Measurements from ENCODE around the gene NGEF.
"Not testable (repeated sequence)": the region's sequence is repeated elsewhere in the genome, so short reads cannot be mapped to it uniquely, and the experiment has no call there.

The NGEF gene

DNA sequence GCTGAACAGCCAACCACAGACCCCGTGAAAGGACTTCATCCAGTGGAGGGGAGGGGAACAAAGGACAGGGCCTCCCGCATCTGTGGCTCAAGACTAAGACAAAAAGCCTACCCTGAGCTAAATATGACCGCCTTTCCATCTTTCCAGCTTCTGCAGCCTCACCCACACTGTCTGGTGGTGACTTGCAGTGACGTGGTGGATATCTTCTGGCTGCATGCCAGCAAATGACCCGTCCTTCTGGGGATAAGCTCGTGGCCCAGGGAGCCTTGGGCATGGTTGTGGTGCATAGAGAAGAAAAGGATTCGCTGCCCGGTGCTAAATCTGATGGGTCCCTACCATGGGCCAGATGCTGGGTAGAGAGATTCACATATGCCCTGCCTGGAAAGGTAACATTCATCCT is 8.7 kb upstream of the NGEF start:
- DNase-seq (ENCODE audit: low spot score) = peak; percentile 43

DNA sequence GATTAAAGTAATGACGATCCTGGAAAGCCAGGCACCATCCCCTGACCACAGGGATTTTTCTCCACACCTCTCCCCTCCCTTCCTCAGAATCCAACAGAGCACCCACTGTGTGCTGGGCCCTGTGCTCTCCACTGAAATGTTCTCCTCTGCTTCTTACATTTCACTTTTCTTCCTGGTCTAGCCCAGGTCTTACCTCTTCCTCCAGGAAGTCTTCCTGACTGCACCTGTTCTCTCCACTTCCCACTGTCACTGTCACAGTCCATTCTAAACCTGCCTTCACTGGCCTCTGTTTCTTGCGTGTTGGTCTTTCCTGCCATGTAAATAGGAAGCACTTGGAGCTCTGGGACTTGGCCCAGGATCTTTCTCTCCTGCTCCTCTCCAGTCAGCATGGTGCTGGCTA is 7.4 kb upstream of the NGEF start:
- no peak for DNase-seq (ENCODE audit: low spot score)

DNA sequence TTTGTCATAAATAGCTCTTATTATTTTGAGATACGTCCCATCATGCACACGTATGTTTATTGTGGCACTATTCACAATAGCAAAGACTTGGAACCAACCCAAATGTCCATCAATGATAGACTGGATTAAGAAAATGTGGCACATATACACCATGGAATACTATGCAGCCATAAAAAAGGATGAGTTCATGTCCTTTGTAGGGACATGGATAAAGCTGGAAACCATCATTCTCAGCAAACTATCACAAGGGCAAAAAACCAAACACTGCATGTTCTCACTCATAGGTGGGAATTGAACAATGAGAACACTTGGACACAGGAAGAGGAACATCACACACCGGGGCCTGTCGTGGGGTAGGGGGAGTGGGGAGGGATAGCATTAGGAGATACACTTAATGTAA is 6.6 kb upstream of the NGEF start:
- DNase-seq (ENCODE audit: low spot score) = not testable (repeated sequence)

DNA sequence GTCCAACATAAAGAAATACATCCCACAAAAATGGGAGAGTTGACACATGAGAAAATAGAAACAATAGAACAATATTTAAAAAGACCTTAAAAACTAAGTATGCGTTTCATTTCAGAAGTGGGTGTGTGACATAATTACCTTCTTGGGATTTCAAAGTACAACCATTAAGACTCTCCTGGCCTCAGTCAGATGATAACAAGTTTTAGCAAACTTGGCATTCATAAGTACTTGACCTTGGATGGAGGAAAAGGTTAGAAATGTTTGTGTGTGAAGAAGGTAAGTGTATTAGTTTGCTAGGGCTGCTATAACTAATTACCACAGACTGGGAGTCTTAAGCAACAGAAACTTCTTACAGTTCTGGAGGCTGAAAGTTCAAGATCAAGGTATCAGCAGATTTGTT is 4.9 kb upstream of the NGEF start:
- DNase-seq (ENCODE audit: low spot score) = no peak

DNA sequence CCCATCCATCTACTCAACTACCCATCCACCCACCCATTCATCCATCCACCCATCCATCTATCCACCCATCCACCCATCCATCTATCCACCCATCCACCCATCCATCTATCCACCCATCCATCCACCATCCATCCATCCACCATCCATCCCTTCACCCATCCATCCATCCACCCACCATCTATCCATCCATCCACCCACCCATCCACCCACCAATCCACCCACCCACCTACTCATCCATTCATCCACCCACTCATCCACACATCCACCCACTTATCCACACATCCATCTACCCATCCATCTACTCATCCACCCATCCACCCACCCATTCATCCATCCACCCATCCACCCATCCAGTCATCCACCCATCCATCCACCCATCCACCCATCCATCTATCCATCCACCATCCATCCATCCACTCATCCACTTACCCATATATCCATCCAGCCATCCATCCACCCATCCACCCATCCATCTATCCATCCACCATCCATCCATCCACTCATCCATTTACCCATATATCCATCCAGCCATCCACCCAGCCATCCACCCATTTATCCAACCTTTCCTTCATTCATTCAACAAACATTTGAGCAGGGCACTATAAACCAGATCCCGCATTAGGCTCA is 2.1 kb upstream of the NGEF start:
- DNase-seq (ENCODE audit: low spot score) = no peak

DNA sequence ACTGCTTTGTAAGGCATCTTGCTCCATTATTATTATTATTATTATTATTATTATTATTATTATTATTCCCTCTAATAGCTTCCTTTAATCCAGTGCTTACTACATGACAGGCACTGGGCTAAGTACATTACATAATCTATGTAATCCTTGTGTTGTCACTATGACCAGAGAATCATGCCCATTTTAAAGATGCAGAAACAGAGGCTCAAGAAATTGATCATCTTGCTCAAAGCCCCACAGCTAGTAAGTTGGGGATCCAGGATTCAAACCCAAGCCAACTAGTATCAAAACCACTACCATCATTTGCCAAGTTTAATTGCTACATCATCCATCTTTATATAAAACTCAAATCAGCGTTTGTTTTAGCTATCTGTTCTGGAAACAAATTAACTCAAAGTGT is 594 bp upstream of the NGEF start:
- no peak for DNase-seq (ENCODE audit: low spot score)

DNA sequence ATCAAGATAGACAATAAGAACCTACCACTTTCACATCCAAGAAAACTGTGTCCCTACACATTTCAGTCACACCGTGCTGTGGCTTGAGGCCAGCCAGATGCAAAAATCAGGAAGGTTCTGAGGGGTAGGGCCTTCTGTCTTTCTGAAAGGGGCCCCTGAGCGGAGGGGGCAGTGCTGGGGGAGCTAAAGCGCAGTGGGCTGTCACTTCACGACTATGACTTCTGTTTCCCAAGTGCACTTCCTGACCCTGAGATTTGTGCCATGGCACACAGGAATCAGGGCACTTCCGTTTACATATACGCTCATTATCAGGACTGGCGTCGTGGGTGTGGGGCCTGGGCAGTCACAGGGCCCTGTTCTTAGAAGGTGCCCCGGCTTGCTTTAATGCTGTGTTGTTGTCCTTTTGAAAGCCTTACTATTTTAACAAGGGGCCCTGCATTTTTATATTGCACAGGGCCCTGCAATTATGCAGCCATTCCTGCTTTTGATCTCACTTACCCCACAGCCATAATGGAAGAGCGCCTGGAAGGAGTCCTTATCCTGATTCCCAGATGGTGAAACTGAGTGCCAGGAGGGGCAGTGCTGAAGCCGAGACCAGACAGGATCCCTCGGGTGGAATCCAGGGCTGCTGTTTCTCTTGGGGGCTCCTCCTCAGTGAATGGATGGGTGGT is 620 bp downstream of the NGEF start:
- DNase-seq (ENCODE audit: low spot score) = no peak

DNA sequence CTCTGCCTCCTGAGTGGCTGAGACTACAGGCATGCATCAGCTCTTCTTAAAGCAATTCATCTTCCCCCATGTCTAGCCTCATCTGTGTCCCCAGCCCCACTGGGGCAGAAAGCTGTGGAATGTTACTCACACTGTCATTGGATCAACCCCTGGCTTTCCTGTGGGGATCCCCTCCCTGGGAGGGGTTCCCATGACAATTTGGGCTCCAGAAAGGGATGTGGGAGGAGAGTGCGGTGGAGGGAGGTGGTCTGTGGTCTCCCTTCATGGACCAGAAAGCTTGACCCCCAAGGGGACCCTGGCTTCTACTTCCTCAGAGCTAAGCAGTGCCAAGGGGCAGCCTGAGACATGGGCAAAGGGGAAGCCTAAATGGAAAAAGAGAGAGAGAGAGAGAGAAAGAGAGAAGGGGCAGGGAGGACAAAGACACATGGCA is 1.3 kb downstream of the NGEF start:
- no peak for DNase-seq (ENCODE audit: low spot score)

DNA sequence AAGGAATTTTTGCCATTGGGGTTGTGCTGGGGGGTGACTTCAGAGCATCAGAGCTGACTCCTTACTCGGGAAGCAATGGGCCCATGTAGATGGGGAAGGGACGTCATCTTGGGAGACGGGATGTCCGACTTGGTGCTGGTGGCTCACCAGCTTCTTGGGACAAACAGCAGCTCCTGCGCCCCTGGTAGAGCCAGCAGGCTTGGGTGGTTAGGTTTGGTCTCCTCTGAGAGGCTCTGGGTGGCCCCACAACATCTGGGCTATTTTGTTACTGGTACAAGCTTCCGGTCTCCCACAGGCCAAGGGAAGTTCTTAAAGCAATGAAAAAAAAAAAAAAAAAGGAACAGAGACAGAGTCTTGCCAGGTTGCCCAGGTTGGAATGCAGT is 1.8 kb downstream of the NGEF start:
- DNase-seq (ENCODE audit: low spot score) = no peak

DNA sequence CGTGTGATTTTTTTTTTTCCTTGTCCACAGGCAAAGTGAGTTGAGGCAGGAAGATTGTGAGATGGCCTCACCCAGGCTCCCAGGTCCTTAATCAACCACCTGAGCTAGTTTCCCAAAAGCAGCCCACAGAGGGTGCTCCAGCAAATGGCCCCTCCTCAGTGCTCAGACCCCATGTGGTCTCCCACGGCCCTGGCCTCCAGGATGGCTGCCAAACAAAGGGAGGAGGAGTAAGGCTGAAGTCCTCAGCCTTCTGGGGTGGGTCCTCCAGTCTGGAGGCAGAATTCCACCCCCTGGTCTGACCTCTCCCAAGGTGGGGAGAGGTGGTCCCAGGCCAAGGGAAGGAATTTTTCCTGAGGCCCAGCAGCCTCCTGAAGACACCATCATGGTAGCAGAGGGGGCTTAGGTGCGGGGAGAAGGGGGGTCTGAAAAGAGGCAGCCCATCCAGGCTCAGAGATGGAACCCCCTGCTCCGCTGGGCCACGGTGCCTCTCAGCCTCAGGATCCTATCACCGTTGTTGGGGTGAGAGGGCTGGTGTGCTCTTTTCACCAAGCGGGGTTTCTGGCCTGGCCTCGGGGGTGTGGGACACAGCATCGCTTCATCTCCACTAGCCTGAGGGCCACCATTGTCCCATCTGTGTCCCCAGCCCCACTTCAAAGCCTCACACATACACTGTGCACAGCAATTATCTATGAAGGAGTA is 2.3 kb downstream of the NGEF start:
- no peak for DNase-seq (ENCODE audit: low spot score)

DNA sequence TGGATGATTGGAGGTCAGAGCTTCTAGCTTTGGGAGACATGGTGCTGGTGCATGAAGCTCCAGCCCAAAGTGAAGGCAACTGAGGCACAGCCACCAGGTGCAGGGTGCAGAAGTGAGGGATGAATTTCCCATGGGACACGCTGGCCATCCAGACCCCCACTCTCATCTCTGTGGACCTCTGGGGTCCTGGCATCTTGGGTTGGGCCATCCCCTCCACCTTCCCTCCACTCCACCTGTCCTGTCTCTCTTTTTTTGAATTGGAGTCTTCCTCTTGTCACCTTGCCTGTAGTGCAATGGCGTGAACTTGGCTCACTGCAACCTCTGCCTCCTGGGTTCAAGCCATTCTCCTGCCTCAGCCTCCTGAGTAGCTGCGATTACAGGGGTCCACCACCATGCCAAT is 3.4 kb downstream of the NGEF start:
- no peak for DNase-seq (ENCODE audit: low spot score)

DNA sequence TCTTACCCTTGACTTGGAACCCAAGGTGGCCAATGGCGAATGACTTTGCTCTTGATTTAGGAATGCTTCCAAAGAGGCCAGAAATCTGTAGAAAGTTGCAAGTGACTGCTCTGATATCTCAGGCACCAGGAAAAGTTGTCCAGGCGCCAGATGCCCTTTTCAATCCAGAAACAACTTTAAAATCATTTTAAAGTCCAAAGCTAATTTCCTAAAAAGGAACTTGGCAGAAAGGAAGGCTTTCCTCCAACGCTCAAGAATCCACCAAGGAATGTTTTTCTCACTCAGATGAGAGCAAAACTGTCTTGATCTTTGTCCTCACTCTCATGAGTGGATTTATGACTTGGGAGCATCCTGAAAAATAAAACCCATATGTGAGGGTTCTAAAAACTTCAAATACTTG is 5.3 kb downstream of the NGEF start:
- no peak for DNase-seq (ENCODE audit: low spot score)

DNA sequence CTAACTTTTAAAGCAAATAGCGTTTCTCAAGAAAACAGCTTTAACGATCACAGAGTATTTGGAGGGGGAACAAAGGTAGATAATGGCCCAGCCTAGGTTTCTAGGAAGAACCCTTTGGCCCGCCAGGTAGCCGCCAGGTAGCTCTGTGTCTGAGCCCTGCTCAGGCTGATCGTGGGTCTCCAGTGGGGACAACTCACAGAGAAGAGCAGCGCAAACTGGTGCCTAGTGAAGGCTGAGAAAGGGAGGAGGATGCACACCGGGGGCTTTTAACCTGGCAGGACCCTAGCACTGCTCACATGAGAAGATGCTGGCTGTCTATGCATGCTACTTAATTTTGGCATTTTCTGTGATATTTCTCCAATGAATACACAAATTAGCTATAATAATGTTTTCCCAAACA is 5.8 kb downstream of the NGEF start:
- DNase-seq (ENCODE audit: low spot score) = no peak

DNA sequence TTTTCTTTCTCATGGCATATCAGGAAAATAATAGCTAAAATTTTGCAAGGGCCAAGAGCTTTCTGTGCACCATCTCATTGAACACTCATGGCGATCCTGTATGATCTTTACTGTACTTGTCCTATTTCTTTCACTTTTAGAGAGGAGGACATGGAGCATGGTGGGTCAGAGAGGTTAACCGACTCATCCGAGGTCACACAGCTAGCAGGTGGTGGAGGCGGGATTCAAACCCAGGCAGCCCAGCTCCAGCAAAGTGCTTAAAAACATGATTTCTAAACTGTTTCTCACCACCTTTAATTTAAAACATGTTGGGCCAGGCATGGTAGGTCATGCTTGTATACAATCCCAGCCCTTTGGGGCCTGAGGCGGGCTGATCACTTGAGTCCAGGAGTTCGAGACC is 6.4 kb downstream of the NGEF start:
- DNase-seq (ENCODE audit: low spot score) = no peak

DNA sequence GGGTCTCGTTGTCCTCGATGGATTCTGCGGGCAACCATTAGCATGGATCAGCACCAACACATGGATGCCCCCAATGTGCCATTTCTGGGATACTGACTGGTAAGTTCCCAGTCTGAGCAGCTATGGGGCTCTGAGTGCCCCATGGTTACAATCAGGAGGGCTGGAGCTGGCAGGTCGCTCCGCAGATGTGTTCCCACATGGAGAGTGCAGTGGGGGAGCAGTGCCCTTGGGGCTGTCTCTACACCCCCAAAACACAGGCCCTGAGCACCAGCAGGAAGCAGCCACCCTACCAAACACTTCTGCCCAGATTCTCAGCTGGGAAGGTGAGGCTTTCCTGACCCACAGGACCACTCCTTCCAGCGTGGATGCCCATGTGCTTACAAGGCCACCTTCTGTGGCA is 8.0 kb downstream of the NGEF start:
- DNase-seq (ENCODE audit: low spot score) = no peak

DNA sequence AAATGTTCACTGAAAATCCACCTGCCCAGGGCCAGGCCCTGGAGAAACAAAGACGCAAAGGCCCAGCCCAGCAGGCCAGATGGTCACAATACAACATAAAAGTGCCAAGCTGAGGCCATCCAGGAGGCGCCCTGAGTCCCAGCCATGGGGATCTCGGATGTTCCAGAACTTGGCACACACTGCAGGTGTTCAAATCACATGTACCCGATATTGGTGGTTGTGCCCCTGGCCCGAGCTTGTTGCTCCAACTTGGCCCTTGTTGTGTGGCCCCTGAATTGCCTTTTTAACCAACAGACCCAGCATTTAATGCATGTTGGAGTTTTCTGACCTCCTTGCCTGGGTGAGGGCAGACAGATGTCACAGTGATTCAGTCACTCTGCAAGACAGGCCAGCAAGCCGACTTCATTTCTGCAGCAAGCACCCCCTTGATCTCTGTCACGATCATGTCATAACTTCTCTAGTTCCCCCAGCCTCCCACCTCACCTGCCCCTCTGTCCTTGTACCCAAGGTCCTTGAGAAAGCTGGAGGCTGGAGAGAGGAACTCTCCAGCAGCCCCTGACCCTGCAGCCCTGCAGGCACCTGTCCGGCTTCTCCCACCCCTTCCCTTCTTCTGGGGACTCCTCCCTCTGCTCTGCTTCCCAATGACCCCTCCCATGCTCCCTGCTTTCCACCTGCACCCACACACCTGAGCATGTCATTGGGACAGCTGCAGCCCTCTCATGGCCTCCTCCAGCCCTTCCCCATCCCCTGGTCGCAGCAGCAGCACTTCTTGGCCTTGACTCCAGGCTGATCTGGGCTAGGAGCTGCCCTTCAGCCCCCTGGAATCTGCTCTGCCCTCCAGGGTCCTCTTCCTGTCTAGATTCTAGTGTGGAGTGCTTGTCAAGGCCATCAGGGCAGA is 9.1 kb downstream of the NGEF start:
- no peak for DNase-seq (ENCODE audit: low spot score)

DNA sequence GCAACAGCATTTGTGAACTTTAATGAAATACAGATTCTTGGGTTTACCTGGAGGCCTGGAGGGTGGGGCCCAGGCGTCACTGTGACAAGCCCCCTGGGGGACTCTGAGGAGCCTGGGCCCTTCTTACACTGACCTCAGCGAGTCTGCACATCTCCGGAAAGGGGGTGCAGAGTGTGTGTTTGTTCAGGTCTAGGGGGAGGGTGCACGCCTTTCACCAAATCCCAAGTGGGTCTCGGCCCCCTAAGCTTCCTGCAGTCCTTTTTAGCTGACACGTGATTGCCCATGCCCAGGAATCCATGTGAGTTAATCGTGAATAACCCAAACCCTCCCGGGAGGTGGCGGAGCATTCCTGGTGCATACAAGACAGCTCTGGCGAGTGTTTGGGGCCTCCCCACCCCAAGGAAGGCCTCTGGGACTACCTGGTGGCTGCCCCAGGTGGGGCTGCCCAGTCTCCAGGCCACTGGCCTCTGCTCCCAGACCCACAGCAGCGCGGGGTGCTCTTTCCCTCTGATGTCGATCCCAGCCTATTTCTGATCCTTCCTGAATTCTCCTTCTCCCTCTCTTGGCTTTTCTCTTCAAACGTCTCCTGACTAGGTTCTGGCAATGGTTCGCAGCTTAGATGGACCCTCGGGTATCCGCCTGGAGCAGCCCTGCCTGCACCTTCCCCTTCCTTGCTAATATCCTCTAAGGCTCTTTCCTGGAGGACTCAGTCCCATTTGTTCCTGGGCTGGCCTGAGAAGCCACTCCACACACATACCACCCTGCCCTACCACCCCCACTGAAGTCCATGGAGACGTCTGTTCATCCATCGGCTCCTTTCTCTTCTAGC is 10.0 kb downstream of the NGEF start:
- DNase-seq (ENCODE audit: low spot score) = no peak

DNA sequence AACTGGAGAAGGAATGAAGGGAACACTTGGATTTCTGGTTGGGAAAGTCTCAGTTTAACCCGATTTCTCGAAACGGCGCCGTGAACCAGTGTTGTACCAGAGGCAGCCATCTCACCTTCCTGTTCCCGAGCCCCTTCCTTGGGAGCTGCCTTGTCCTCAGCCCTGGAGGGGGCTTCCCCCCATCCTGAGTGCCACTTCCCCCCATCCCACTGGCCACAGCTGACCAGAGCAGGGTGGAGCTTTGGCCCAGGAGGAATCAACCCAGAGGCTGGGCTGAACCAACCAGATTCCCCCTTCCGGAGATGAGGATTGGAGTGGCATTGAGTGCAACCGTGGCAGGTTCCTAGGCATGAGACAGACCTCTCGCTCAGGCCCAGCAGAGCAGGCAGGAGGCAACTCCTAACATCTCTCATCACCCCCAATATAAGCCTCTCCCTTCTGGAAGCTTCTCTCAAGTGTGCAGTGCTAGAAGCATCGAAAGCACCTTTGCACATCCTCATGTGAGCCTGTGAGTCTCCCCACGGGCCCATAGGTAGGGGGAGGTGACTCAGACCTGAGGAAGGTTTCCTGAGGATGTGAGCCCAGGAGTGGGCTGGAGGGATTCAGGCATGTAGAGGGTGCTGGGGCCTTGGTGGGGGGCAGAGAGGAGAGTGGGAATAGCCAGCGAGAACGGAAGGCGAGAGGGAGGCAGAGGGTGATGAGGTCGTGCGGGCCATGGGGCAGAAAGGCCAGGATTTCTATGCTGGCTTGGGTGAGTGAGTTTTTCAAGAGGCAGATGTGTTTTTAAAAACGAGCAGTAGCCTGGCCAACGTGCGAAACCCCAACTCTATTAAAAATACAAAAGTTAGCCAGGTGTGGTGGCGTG is 11.9 kb downstream of the NGEF start:
- DNase-seq (ENCODE audit: low spot score) = no peak

DNA sequence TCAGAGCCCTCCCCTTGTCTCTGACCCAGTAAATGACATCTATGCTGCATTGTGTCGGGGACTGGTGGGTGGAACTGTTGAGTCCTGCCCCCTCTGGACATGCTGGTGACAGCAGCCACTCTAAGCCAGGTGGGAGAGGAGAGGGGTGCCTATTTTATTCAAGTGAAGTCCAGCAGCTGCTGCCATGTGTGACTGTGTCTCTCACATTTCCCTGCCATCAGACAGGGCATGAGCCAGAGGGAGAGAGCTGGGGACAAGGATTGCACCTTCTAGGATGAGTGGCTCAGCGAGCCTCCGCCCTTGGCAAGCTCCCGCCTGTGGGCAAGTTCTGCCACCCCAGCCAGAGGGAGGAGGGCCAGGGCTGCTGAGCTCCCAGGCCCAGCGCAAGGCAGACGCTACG is 13.7 kb downstream of the NGEF start:
- DNase-seq (ENCODE audit: low spot score) = no peak

DNA sequence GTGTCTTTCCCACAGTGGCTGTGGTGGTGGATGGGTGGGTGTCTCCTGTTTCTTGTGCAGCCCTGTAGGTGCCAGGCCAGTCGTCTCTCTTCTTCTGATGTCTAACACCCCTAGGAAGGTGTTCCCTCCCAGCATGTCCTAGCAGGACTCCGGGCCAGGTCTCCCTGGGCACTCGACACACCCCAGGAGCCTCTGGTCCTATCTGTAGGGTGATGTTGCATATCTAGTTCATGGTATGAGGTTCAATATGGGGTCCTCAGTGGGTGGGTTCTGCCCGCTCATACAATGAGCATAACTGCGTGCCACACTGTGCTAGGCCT is 14.4 kb downstream of the NGEF start:
- DNase-seq (ENCODE audit: low spot score) = no peak
